Spleen (tissue), 11 donors: ENCODE results near the gene MXD4. TPM values are rescaled to one million over a fixed set of nuclear protein-coding genes. Genes with fewer than 3 reads are reported as not detected.

Experiments
- DNase-seq: peaks from one replicate; pipeline ENCODE4 v3.0.0-alpha.2; 2020
- H3K27ac ChIP-seq, 8 donors: fragments of 200-600 bp; sonication (generic) in 7 of 8; 1 replicate in 4 of 8; 2 replicates in 4 of 8; pipeline versions ENCODE4 v1.5.0 to v1.8.0; 2016 to 2021; ENCODE audit warnings: inconsistent platforms in 4 of 8, mild to moderate bottlenecking in 4 of 8, moderate library complexity in 1 of 8
- H3K27me3 ChIP-seq, 7 donors: fragments of 200-600 bp; sonication (generic) in 6 of 7; replicated peaks in 1 of 7; 1 replicate in 4 of 7; 2 replicates in 3 of 7; pipeline versions ENCODE4 v1.5.0 to v1.8.0; 2016 to 2021; ENCODE audit warnings: inconsistent platforms in 3 of 7, mild to moderate bottlenecking in 1 of 7
- H3K36me3 ChIP-seq, 6 donors: fragments of 200-600 bp; sonication (generic) in 5 of 6; 1 replicate in 4 of 6; 2 replicates in 2 of 6; pipeline versions ENCODE4 v1.5.0 to v1.8.0; 2016 to 2021; ENCODE audit warnings: inconsistent platforms in 2 of 6
- H3K4me1 ChIP-seq, 6 donors: fragments of 200-600 bp; sonication (generic) in 5 of 6; 1 replicate in 3 of 6; 2 replicates in 3 of 6; pipeline versions ENCODE4 v1.5.0 to v1.8.0; 2016 to 2021; ENCODE audit warnings: inconsistent platforms in 3 of 6
- H3K4me3 ChIP-seq, 8 donors: fragments of 200-600 bp; sonication (generic) in 7 of 8; 1 replicate in 4 of 8; 2 replicates in 4 of 8; pipeline versions ENCODE4 v1.5.0 to v1.8.0; 2016 to 2021; ENCODE audit warnings: inconsistent platforms in 4 of 8, mild to moderate bottlenecking in 4 of 8, moderate library complexity in 2 of 8
- H3K9me3 ChIP-seq, 8 donors: fragments of 200-600 bp; sonication (generic) in 7 of 8; 1 replicate in 4 of 8; 2 replicates in 4 of 8; pipeline versions ENCODE4 v1.5.0 to v1.8.0; 2016 to 2021; ENCODE audit warnings: inconsistent platforms in 4 of 8
- CTCF ChIP-seq, 11 experiments: fragments of 200-600 bp in 7 of 11; fragments of 450-650 bp in 4 of 11; sonication (generic) in 4 of 11; IDR thresholded peaks in 8 of 11; conservative IDR thresholded peaks in 3 of 11; 1 replicate in 7 of 11; 2 replicates in 4 of 11; pipeline versions ENCODE4 v1.4.0 to v1.8.0; 2016 to 2021; ENCODE audit warnings: antibody characterized with exemption in 11 of 11, inconsistent platforms in 4 of 11, mild to moderate bottlenecking in 1 of 11
- POLR2A ChIP-seq, 3 donors: fragments of 450-650 bp; IDR thresholded peaks; one replicate each; pipeline ENCODE4 v1.5.1; 2017; ENCODE audit warnings: antibody characterized with exemption in 3 of 3, mild to moderate bottlenecking in 1 of 3
- POLR2AphosphoS5 ChIP-seq, 3 donors: sonication (generic); formaldehyde crosslinking; IDR thresholded peaks; one replicate each; pipeline ENCODE4 v1.5.1; 2017; ENCODE audit warnings: antibody characterized with exemption in 3 of 3
- WGBS, 5 donors: extraction: QIAGEN DNeasy Blood & Tissue Kit in 3 of 5; methylation state at CpG; one replicate each; pipeline versions ENCODE4 v1.1.5 to v1.1.7; 2013 to 2018; 5-methylcytosine and 5-hydroxymethylcytosine counted together
- intact Hi-C: fragments of 100-400 bp; cut with DNase I; formaldehyde crosslinking; loops from one replicate; pipeline ENCODE4 v1.15.0; 2023; ENCODE audit warnings: low total_unique reads
- polyA plus RNA-seq, 3 donors: library from polyadenylated mRNA; stranded (reverse); fragments of 200-250 nt; gene quantifications; one replicate each; pipeline ENCODE4 v1.2.1, GENCODE V29; 2013
- total RNA-seq, 7 donors: library from RNA; depleted of rRNA in 3 of 7; stranded (reverse); fragments of >200 nt in 3 of 7; fragmentation: NEBNext Ultra II Directional in 4 of 7; extraction: Animal tissue kit (Norgen Biotek cat#: 25700) in 4 of 7; gene quantifications; one replicate each; pipeline versions ENCODE4 v1.1.0 to v1.2.1, GENCODE V29; 2016 to 2021
- donor health status: healthy with polysubstance abuse.
- donor health status: DM: no; HTN: no; CAD: no; lungs with moderate emphysema.
- donor health status: DM: no; HTN: no; CAD: no.
- donor health status: Bipolar disorder and iron deficiency.
- donor health status: healthy.
- donor health status: DM: no; HTN: no; CAD: no.
- donor health status: DM: yes; HTN: yes; CAD: no.

MXD4 gene
- total and polyA plus RNA-seq, 10 donors, result 36.0 to 128 (median 106) TPM

DNA sequence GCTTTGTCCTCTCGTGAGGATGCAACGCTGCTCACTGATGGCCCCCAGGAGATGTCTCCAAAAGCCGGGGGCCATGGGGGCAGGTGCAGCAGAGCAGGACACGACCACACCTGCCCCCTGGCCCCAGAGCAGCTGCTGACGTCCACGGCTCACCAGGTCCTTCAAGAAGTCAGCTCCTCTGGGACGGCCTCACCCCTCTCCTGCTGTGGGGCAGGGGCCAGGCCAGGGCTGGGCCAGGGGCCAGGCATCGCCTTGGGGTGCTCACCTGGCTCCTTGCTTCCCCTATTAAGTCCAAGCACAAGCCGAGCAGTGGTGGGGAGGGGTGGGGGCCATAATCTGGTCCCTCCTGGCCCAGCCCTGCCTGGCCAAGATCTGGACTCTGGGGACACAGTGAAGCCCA is 28.6 kb upstream of the MXD4 start:
- Histone ChIP-seq H3K9me3 (peaks cover 0 to 6% (median 0%) of the 10 kb centered on the region in 8 donors), H3K36me3 (peaks cover 0 to 3% (median 0%) of the 10 kb centered on the region in 6 donors), H3K4me3 (peak overlapping the region in 1 of 8 donors; percentile 32), H3K27me3 (no peaks in the 10 kb centered on the region), H3K27ac (peak overlapping the region in 5 of 8 donors; percentile 10 to 68 (median 48)), H3K4me1 (peaks cover 8 to 31% (median 24%) of the 10 kb centered on the region in 6 donors)
- DNase-seq, result peak; percentile 80
- TF ChIP-seq POLR2AphosphoS5 (IDR thresholded peaks at IDR 0.05), result no peak
- TF ChIP-seq CTCF (IDR thresholded peaks at IDR 0.05 in 8 of 11, conservative IDR thresholded peaks at IDR 0.05 in 3 of 11), result no peak
- no peak for TF ChIP-seq POLR2A (IDR thresholded peaks at IDR 0.05)
- intact Hi-C loops, result no loop called here
- WGBS, 5 donors, result 66 to 88% (median 77%) methylated on average over 1 to 9 of the region's 9 CpGs

DNA sequence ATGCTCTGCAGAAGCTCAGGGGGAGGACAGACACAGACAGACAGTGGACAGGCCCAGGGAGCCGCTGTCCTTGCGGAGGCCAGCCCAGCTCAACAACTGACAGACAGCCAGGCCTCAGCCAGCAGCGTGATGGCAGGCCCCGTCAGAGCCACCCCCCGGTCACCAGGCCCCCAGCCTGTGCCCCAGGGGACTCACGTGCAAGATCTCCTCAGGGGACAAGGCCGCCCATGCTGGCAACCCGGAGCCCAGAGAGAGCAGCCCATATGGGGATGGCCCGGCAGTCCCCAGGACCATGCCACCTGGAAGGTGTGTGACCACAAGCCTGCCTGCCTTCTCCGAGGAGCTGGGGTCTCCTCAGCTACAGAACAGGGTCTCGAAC is 28.0 kb upstream of the MXD4 start:
- no peak for TF ChIP-seq CTCF (IDR thresholded peaks at IDR 0.05 in 8 of 11, conservative IDR thresholded peaks at IDR 0.05 in 3 of 11)
- TF ChIP-seq POLR2A (IDR thresholded peaks at IDR 0.05), result no peak
- no peak for TF ChIP-seq POLR2AphosphoS5 (IDR thresholded peaks at IDR 0.05)
- Histone ChIP-seq H3K27me3 (no peaks in the 10 kb centered on the region), H3K27ac (peak overlapping the region in 1 of 8 donors; percentile 68), H3K4me3 (no peak overlapping the region), H3K36me3 (peaks cover 0 to 3% (median 0%) of the 10 kb centered on the region in 6 donors), H3K4me1 (peaks cover 8 to 28% (median 24%) of the 10 kb centered on the region in 6 donors), H3K9me3 (peaks cover 0 to 6% (median 0%) of the 10 kb centered on the region in 8 donors)
- WGBS, 5 donors, result 75 to 89% (median 86%) methylated on average over 2 to 11 of the region's 11 CpGs
- intact Hi-C loops, result no loop called here
- no peak for DNase-seq

DNA sequence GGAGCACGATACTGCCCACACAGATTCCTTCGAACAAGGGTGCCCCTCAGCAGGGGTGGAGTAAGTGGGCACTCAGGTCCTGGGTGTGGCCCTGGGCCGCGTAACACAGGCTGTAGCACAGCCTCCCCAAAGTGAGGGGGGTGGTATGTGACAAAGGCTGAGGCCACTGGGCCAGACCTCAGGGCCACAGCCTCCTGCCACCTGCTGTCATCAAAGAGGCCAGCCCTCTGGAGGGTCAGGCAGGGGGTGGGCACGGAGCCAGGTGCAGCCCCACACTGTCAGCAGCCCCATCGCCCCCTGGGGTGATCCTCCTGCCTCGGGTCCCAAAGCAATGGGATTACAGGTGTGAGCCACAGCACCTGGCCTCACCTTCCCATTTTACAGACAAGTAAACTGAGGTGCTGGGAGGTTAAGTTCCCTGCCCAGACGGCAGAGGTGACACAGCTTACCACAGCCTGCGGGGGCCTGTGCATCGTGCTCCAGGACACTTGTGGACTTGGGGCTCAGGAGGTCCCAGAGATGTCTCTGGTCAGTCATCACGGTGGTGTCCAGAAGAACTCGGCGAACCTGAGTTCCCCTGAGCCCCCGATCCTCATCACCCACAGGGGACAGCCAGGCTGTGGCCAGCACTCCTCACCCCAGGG is 27.5 kb upstream of the MXD4 start:
- no peak overlapping the region for H3K4me3 ChIP-seq
- H3K27ac ChIP-seq, result peak overlapping the region in 1 of 8 donors; percentile 68
- no peaks in the 10 kb centered on the region for H3K27me3 ChIP-seq
- peaks cover 0 to 3% (median 0%) of the 10 kb centered on the region in 6 donors for H3K36me3 ChIP-seq
- intact Hi-C loops, result no loop called here
- peaks cover 0 to 6% (median 0%) of the 10 kb centered on the region in 8 donors for H3K9me3 ChIP-seq
- DNase-seq, result peak; percentile 73
- 91 to 95% (median 92%) methylated on average over 11 to 14 of the region's 14 CpGs for WGBS, 5 donors
- no peak for TF ChIP-seq POLR2AphosphoS5 (IDR thresholded peaks at IDR 0.05)
- TF ChIP-seq CTCF (IDR thresholded peaks at IDR 0.05 in 8 of 11, conservative IDR thresholded peaks at IDR 0.05 in 3 of 11), result no peak
- H3K4me1 ChIP-seq, result peaks cover 8 to 28% (median 24%) of the 10 kb centered on the region in 6 donors

DNA sequence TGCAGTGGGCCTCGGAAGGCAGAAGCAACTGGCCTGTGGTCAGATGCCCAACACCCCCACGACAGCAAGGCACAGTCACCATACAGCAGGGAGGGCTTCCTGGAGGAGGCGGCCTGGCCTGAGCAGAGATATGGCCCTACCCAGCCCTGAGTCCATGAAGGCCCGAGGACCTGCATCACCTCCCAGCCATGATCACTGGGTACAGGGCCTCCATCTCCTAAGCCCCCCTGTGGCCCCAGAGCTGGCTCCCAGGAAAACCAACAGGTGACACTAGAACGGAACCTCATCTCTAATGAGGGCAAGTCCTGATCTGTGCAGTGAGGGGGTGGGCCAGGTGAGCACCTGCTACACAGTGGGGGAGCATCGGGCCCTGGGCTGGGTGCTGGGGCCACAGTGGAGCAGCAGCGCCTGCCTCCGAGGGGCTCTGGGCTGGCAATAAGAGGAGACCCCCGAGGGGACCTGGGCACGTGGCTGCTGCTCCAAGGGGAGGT is 26.2 kb upstream of the MXD4 start:
- H3K27ac ChIP-seq, result no peak overlapping the region
- H3K4me1 ChIP-seq, result peaks cover 8 to 28% (median 24%) of the 10 kb centered on the region in 6 donors
- intact Hi-C loops, result no loop called here
- no peak overlapping the region for H3K4me3 ChIP-seq
- H3K27me3 ChIP-seq, result no peaks in the 10 kb centered on the region
- no peak for TF ChIP-seq POLR2A (IDR thresholded peaks at IDR 0.05)
- no peak for TF ChIP-seq POLR2AphosphoS5 (IDR thresholded peaks at IDR 0.05)
- no peak for TF ChIP-seq CTCF (IDR thresholded peaks at IDR 0.05 in 8 of 11, conservative IDR thresholded peaks at IDR 0.05 in 3 of 11)
- DNase-seq, result peak; percentile 69
- WGBS, 5 donors, result 90 to 97% (median 90%) methylated on average over 6 to 10 of the region's 10 CpGs
- peaks cover 0 to 3% (median 0%) of the 10 kb centered on the region in 6 donors for H3K36me3 ChIP-seq
- no peaks in the 10 kb centered on the region for H3K9me3 ChIP-seq
